Measurements from ENCODE around the gene BACH2.

The BACH2 gene

DNA sequence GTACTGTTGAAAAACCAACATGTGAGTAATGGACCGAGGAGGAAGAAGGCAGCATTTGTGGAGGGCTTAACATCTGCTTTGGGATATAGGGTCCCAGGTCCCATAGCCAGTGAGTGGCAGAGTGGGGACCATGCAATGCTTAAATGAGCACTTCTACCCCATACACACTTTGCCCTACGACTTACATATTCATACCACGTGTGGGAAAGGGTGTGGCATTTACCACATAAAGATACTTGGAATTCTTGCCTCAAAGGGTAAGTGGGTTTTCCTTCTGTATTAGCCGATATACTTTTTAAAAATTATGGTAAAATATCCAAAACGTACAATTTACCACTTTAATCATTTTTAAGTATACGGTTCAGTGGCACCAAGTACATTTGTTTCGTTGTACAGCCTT is 199.3 kb downstream of the BACH2 start:
- no peak for DNase-seq (ENCODE audit: low read depth in 1 of 2, low spot score in 1 of 2)
- in situ Hi-C loops (cut with HindIII; ENCODE audit: low pct_unique_long_range_greater_than_20kb, low sequenced_read_pairs) = no loop called here
- no peak for TF ChIP-seq JUND (IDR thresholded peaks at IDR 0.05; ENCODE audit: low read depth)

DNA sequence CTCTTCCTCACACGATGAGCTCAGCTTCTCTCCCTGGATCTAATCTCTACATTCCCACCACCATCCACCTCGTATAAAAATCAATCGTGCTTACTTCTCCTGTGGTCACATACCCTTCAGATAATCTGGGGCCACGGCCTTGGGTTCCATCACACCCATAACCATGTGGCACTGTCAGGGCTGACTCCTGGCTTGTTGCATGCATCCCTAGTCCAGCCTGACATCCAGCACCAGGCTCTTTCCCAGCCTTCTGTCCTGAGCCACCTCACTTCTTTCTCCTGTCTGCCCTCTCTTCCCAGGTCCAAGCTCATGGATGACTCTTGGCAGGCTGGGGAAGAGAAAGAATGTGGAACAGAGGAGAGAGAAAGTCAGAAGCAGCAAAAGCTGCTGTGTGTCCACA is 199.8 kb downstream of the BACH2 start:
- DNase-seq (ENCODE audit: low read depth in 1 of 2, low spot score in 1 of 2) = no peak
- in situ Hi-C loops (cut with HindIII; ENCODE audit: low pct_unique_long_range_greater_than_20kb, low sequenced_read_pairs) = no loop called here
- no peak for TF ChIP-seq JUND (IDR thresholded peaks at IDR 0.05; ENCODE audit: low read depth)

DNA sequence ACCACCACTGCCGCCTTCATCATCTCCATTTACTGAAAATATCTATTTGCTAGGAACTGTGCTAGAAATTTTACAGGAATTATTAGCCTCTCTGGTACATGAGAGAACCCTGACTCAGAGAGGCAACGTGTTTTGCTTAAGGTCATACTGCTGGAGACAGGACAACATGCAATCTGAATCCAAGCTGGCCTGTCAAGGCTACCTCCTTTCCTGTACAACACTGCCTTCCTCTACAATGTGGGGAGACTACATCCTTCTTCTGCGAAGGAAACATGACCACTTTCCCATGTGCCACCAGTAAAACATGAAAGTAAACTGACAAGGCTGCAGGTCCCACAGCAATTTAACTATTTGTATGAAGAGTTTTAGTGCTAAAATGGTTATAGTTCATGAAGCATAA is 200.9 kb downstream of the BACH2 start:
- in situ Hi-C loops (cut with HindIII; ENCODE audit: low pct_unique_long_range_greater_than_20kb, low sequenced_read_pairs) = no loop called here
- DNase-seq (ENCODE audit: low read depth in 1 of 2, low spot score in 1 of 2) = no peak
- TF ChIP-seq JUND (IDR thresholded peaks at IDR 0.05; ENCODE audit: low read depth) = no peak

DNA sequence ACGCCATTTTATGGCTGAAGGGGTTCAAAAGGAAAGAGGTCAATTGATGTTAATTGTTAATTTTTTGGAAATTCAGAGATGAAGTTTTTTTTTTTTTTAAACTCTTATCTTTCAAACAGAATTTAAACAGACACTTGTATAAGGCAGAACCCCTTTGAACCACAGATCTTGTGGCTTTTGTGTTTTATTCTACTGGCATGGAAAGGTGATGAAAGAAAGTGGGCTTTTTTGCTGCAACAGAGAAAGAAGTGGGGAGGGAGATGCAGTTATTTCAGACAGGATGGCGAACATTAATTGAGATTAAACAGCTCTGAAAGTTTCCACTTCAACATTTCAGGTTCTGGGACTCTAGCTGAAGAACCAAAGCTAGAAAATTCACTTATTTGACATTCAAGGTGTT is 201.5 kb downstream of the BACH2 start:
- no peak for TF ChIP-seq JUND (IDR thresholded peaks at IDR 0.05; ENCODE audit: low read depth)
- in situ Hi-C loops (cut with HindIII; ENCODE audit: low pct_unique_long_range_greater_than_20kb, low sequenced_read_pairs) = no loop called here
- DNase-seq (ENCODE audit: low read depth in 1 of 2, low spot score in 1 of 2) = no peak

DNA sequence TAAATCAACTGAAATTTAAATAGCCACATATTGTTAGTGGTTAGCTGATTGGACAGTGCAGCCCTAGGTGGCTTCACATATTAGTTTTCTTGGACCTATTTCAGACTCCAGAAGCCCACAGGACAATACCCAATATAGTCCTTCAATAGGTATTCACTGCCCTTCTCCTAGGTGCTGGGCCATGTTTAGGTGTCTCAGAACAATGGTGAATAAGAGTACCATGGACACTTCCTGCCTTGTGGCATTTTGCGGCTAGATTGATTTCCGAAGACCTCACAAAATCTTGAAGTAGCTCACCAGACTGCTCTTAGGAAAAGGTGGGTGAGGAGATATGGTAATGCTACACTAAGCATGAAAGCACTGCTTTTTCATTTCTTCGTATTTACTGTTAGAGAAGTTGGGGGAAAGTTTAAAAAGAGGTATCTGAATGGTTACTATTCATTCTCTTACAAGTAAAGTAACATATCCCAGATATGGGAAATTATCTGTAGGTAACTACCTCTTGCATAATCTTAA is 203.0 kb downstream of the BACH2 start:
- TF ChIP-seq JUND (IDR thresholded peaks at IDR 0.05; ENCODE audit: low read depth) = no peak

DNA sequence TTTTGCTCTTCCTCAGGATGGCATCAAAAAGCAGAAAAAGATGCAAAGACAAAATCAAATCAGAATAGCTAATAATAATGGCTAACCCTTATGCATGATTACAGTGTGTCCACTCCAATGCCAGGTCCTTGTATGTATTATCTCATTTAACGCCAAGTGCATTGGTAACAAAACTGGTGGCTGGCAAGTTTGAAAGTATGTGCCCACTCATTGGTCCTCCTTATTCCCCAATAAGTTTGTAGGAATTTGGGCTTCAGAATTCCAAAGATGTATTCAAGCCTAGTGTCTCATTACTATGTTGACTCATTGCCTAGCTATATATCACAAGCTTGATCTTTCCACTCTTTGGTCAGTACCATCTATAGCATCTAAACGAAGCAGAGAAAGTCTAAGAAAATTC is 205.8 kb downstream of the BACH2 start:
- no peak for DNase-seq (ENCODE audit: low read depth in 1 of 2, low spot score in 1 of 2)
- no peak for TF ChIP-seq JUND (IDR thresholded peaks at IDR 0.05; ENCODE audit: low read depth)
- in situ Hi-C loops (cut with HindIII; ENCODE audit: low pct_unique_long_range_greater_than_20kb, low sequenced_read_pairs) = no loop called here

More for the DNA sequence above, 203.0 kb downstream of the BACH2 start:
- no peak for DNase-seq (ENCODE audit: low read depth in 1 of 2, low spot score in 1 of 2)
- in situ Hi-C loops (cut with HindIII; ENCODE audit: low pct_unique_long_range_greater_than_20kb, low sequenced_read_pairs) = no loop called here

DNA sequence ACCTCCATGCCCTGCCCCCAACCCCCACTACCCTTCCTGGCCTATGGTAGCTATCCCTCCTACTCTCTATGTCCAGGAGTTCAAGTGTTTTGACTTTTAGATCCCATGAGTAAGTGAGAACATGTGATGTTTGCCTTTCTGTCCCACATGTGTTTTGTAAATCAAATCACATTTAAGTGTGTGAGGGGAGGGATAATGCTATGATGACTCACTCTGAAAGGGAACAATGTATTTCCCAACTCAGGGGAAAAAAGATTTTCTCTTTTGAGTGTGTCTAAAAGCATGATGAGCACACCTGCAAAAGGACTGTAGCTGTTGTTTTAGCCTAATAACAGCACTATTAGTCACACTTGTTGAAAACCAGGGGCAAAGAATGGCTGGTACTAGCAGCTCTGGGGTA is 208.6 kb downstream of the BACH2 start:
- in situ Hi-C loops (cut with HindIII; ENCODE audit: low pct_unique_long_range_greater_than_20kb, low sequenced_read_pairs) = no loop called here
- DNase-seq (ENCODE audit: low read depth in 1 of 2, low spot score in 1 of 2) = no peak
- TF ChIP-seq JUND (IDR thresholded peaks at IDR 0.05; ENCODE audit: low read depth) = no peak

DNA sequence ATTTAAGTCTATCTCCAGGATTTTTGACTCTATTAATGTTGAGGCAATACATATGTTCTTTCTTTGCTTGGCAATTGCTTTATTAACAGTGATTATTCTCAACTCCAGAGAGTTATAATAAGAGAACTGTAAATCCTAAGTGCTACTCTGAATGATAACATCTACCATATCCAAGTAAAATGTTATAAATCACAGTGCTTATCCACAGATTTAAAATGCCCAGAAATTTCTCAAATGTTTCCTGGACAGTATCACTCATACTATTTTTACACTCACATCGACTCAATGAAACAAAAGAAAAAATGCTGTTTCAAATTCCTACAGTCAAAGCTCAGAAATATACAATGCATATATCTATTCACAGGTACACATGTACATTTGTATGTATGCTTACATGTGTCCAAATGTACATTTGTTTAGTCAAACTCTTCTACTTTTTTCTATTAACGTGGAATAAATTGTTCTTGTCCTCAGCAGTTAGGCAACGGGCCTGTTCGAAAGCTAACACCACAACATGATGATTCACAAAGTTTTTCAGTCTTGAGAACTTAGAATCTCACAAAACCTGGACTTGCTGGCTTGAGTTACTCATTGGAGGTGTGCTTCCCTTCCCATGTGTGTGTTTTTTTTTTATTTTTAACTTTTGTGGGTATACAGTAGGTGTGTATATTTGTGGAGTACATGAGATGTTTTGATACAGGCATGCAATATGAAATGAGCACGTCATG is 209.4 kb downstream of the BACH2 start:
- no peak for TF ChIP-seq JUND (IDR thresholded peaks at IDR 0.05; ENCODE audit: low read depth)
- in situ Hi-C loops (cut with HindIII; ENCODE audit: low pct_unique_long_range_greater_than_20kb, low sequenced_read_pairs) = no loop called here
- DNase-seq (ENCODE audit: low read depth in 1 of 2, low spot score in 1 of 2) = no peak

DNA sequence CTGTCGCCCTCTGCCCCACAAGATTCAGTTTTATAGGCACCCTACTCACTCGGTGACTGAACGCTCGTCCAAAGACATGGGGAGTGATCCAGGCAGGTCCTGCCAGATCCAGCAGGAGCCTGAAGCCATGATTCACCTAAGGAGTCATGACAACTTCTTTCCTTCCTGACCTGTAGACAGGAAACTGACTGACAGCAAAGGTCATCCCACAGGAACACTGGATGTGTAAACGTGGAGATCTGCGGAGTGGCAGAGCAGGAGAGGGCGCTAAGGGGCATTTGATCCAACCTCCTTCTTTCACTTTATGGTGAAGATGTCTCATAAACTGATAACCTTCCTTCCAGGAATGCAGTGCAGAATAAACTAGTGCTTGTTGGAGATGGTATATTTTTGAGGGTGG is 210.1 kb downstream of the BACH2 start:
- TF ChIP-seq JUND (IDR thresholded peaks at IDR 0.05; ENCODE audit: low read depth) = no peak
- no peak for DNase-seq (ENCODE audit: low read depth in 1 of 2, low spot score in 1 of 2)
- in situ Hi-C loops (cut with HindIII; ENCODE audit: low pct_unique_long_range_greater_than_20kb, low sequenced_read_pairs) = no loop called here

DNA sequence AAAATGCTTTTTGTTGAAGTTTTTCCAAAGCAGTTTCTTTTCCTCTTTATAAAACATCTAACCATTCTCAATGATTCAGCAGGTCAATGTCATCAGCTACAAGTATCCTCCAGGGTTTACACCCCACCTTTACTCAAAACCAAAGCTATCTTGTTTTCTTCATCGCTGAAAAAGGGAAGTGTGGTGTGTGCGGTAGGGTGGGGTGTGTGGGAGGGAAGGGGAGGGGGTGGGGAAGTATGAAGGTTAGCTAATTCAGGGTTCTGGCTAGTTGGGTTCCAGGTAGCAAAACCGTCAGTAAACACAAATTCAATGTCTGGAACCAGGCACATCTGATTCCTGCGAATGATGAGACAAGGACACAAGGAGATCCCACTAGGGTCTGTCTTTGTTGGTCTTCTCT is 212.8 kb downstream of the BACH2 start:
- TF ChIP-seq JUND (IDR thresholded peaks at IDR 0.05; ENCODE audit: low read depth) = no peak
- no peak for DNase-seq (ENCODE audit: low read depth in 1 of 2, low spot score in 1 of 2)
- in situ Hi-C loops (cut with HindIII; ENCODE audit: low pct_unique_long_range_greater_than_20kb, low sequenced_read_pairs) = no loop called here

DNA sequence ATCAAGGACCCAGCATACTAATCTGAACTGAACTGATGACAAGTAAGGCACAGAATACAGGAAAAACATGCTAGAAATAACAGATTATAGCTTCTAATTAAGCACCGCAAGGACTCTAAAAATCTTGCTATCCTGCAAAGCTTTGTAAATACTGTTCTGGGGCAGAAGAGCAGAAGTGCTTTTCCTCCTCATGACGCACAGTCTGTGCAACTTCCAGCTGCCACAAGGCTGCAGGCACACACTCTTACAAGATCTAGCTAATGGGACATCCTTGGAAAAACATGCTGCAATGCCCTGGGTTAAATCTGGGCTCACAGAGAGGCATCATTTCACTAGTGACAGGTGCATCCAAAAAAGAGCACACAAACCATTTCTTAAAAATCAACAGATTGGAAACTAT is 213.8 kb downstream of the BACH2 start:
- in situ Hi-C loops (cut with HindIII; ENCODE audit: low pct_unique_long_range_greater_than_20kb, low sequenced_read_pairs) = no loop called here
- TF ChIP-seq JUND (IDR thresholded peaks at IDR 0.05; ENCODE audit: low read depth) = no peak
- DNase-seq (ENCODE audit: low read depth in 1 of 2, low spot score in 1 of 2) = no peak

DNA sequence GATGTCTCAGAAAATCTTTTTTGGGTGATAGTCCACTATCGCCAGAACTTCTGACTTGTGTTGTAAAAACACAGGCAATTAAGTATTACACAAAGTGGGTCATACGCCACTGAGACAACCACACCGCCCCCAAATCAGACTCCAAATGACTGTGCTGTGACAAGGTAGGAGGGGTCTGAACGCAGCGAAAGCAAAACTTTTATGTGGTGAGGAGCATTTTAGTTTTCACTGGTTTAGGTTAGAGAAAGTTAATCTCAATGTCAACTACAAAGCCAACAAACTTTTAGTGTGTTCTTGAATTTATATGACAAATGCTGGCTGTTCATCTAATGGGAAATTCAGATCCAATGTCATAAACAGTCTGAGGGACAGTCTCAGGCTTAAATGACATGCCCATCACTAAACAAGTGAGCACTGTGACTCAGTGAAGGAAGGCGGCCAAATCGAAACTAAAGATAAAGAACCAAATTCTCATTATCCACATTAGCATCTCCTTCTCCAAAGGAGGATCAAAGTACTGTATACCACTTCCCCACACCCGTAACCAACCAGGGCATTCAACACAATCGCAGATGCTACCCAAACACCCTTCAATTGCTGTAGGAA is 215.7 kb downstream of the BACH2 start:
- no peak for TF ChIP-seq JUND (IDR thresholded peaks at IDR 0.05; ENCODE audit: low read depth)
- no peak for DNase-seq (ENCODE audit: low read depth in 1 of 2, low spot score in 1 of 2)
- in situ Hi-C loops (cut with HindIII; ENCODE audit: low pct_unique_long_range_greater_than_20kb, low sequenced_read_pairs) = no loop called here

DNA sequence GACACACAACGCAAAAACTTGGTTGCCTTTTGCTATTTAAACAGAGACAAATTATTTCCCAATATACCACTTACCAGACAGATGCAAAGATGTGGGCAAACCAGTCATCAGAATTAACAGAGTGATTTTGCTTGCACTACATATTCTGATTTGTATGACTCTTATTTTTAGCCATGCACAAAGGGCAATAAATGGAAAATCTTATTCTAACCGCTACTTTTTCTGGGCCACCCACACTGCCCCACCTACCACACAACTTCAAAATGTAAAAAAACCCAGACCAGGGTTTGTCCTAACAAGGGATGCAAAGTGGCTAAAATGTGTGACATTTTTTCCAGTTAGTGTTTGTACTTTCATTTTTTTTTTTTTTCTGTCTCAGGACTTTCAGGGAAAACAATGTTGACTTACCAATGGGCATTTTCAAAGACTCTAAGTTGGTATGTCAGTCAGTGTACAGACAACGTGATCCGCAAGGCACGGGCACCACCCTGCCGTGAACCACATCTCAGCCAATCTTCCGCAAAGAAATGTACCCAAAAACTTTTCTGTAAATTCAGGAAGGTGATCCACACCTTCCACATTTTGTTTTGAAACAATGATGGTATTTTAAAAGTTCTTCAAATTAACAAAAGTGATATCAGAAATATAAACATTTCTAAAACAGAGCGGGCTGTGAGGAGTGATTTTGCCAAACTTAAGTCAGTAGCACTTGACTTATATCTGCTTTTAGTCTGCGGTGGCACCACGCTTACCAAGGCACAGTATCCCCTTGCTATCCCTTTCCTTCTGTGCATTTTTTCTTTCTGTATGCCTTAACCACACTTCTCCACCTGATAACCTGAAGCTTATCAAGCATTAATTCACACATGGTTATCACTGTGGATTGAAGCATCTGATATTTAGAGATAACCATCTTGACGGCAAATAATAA is 216.8 kb downstream of the BACH2 start:
- TF ChIP-seq JUND (IDR thresholded peaks at IDR 0.05; ENCODE audit: low read depth) = no peak
- in situ Hi-C loops (cut with HindIII; ENCODE audit: low pct_unique_long_range_greater_than_20kb, low sequenced_read_pairs) = no loop called here

More for the DNA sequence above, 216.8 kb downstream of the BACH2 start:
- DNase-seq (ENCODE audit: low read depth in 1 of 2, low spot score in 1 of 2) = no peak

Measured in T47D (cell line).